Measurements from ENCODE around the gene TRIM28. TPM values are rescaled to one million over a fixed set of nuclear protein-coding genes. Genes with fewer than 3 reads are reported as not detected.

Gene TRIM28
- total and polyA plus RNA-seq, 2 donors (not counting 3 experiments of a cell fraction or from before 2014, with no cell fraction given): 429 to 521 TPM

GRCh38 chr19:58568453-58569130, 24.7 kb downstream of the TRIM28 start:
- no TSS peak for BruUV-seq (replicated peaks)

More at GRCh38 chr19:58568453-58569130, 24.7 kb downstream of the TRIM28 start:
- FAIRE-seq: no peak
- TF ChIP-seq FOS (IDR thresholded peaks at IDR 0.05; ENCODE audit: borderline replicate concordance, insufficient read depth, low read length): no peak
- TF ChIP-seq MYC (IDR thresholded peaks at IDR 0.05; ENCODE audit: low read depth, low read length): no peak
- no peak for TF ChIP-seq EZH2 (IDR thresholded peaks at IDR 0.05; ENCODE audit: borderline replicate concordance, low read depth, low read length, severe bottlenecking)
- no peak for TF ChIP-seq POLR2A (IDR thresholded peaks at IDR 0.05; ENCODE audit: low read depth, low read length)
- TF ChIP-seq POLR2AphosphoS5 (IDR thresholded peaks at IDR 0.05; ENCODE audit: insufficient read depth, low read depth, low read length): no peak
- TF ChIP-seq, protein P1, sequence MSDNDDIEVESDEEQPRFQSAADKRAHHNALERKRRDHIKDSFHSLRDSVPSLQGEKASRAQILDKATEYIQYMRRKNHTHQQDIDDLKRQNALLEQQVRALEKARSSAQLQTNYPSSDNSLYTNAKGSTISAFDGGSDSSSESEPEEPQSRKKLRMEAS (IDR thresholded peaks at IDR 0.05; ENCODE audit: insufficient read depth, insufficient read length): no peak
- TF ChIP-seq JUN (IDR thresholded peaks at IDR 0.05; ENCODE audit: borderline replicate concordance, insufficient read depth, insufficient read length, low read depth): no peak
- no peak for TF ChIP-seq GATA2 (IDR thresholded peaks at IDR 0.05; ENCODE audit: insufficient read depth, insufficient read length, low read depth, low read length)
- TF ChIP-seq, protein P2, sequence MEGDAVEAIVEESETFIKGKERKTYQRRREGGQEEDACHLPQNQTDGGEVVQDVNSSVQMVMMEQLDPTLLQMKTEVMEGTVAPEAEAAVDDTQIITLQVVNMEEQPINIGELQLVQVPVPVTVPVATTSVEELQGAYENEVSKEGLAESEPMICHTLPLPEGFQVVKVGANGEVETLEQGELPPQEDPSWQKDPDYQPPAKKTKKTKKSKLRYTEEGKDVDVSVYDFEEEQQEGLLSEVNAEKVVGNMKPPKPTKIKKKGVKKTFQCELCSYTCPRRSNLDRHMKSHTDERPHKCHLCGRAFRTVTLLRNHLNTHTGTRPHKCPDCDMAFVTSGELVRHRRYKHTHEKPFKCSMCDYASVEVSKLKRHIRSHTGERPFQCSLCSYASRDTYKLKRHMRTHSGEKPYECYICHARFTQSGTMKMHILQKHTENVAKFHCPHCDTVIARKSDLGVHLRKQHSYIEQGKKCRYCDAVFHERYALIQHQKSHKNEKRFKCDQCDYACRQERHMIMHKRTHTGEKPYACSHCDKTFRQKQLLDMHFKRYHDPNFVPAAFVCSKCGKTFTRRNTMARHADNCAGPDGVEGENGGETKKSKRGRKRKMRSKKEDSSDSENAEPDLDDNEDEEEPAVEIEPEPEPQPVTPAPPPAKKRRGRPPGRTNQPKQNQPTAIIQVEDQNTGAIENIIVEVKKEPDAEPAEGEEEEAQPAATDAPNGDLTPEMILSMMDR (IDR thresholded peaks at IDR 0.05; ENCODE audit: extremely low read depth in 1 of 2, insufficient read depth in 1 of 2, low read depth in 1 of 2, low read length in 2 of 2): no peak
- Histone ChIP-seq H2AFZ (ENCODE audit: low read depth, low read length) (no peak overlapping the region), H3K4me1 (ENCODE audit: control insufficient read depth, extremely low read depth, insufficient read depth, low read length) (peaks cover 6% of the 10 kb centered on the region), H3K27ac (ENCODE audit: insufficient read depth, low read depth, low read length) (no peak overlapping the region), H3K27me3 (ENCODE audit: control insufficient read depth in 2 of 2, insufficient read depth in 2 of 2, low read length in 2 of 2) (peaks cover 3 to 4% of the 10 kb centered on the region in 2 experiments), H3K9me3 (replicated peaks; ENCODE audit: control insufficient read depth, insufficient read depth, low read length) (no peaks in the 10 kb centered on the region), H4K20me1 (replicated peaks; ENCODE audit: control insufficient read depth, extremely low read depth, insufficient read depth, low read length) (no peaks in the 10 kb centered on the region), H3K79me2 (ENCODE audit: control insufficient read depth, insufficient read depth, low read length) (no peaks in the 10 kb centered on the region), H3K9me1 (replicated peaks; ENCODE audit: control insufficient read depth, extremely low read depth, insufficient read depth, low read length) (no peaks in the 10 kb centered on the region), H3K9ac (replicated peaks; ENCODE audit: extremely low read depth, insufficient read depth, low read length) (no peak overlapping the region), H3K36me3 (ENCODE audit: control insufficient read depth in 2 of 2, extremely low read depth in 1 of 2, insufficient read depth in 2 of 2, low read length in 2 of 2) (peaks cover 0 to 9% of the 10 kb centered on the region in 2 experiments), H3K4me3 (replicated peaks in 1 of 3; ENCODE audit: insufficient read depth in 1 of 3, low read depth in 1 of 3, low read length in 3 of 3) (no peak overlapping the region), H3K4me2 (ENCODE audit: insufficient read depth, low read length) (no peak overlapping the region)
- dilution Hi-C loops (cut with MboI; ENCODE audit: extremely low pct_ligation_motif_present, low sequenced_read_pairs) (no loop called here), intact Hi-C loops (cut with micrococcal nuclease) (no loop called here)
- no peak for DNase-seq (ENCODE audit: low read depth, low spot score)
- ChIA-PET CTCF (interaction anchor here (1.6 kb wide), 1 partner anchor 49 kb away, joined by 6 read pairs; the partner anchor contains the start of gene ZBTB45), POLR2A (no interaction called here)
